Chondrocyte (in vitro differentiated cells): ENCODE measurements around the gene CFL1. TPM values are rescaled to one million over a fixed set of nuclear protein-coding genes. Genes with fewer than 3 reads are reported as not detected.

Experiments
- DNase-seq: peaks from one replicate; pipeline ENCODE4 v3.0.0; 2021; ENCODE audit warnings: mixed read lengths, low spot score
- H3K27ac Mint-ChIP-seq: one replicate; pipeline ENCODE4 v1.8.0; 2021; ENCODE audit warnings: mild to moderate bottlenecking, moderate library complexity, mixed read lengths; ENCODE audit not compliant: unreplicated experiment
- H3K27me3 Mint-ChIP-seq: 2 replicates; pipeline ENCODE4 v1.8.0; 2021; ENCODE audit warnings: low read depth, mixed read lengths
- H3K36me3 Mint-ChIP-seq: 2 replicates; pipeline ENCODE4 v1.8.0; 2021; ENCODE audit warnings: low read depth, mixed read lengths
- H3K4me1 Mint-ChIP-seq: 2 replicates; pipeline ENCODE4 v1.8.0; 2021; ENCODE audit warnings: low read depth, mild to moderate bottlenecking, mixed read lengths
- H3K4me3 Mint-ChIP-seq: one replicate; pipeline ENCODE4 v1.8.0; 2021; ENCODE audit warnings: mild to moderate bottlenecking, moderate library complexity, mixed read lengths; ENCODE audit not compliant: unreplicated experiment
- H3K9me3 Mint-ChIP-seq: 2 replicates; pipeline ENCODE4 v1.8.0; 2021; ENCODE audit warnings: low read depth, mixed read lengths
- total RNA-seq: library from RNA; stranded (reverse); gene quantifications from 3 replicates; pipeline ENCODE4 v1.2.1, GENCODE V29; 2021
- TF ChIP-seq, protein P1 (sequence below): fragments of 200-600 bp; sonication (generic); IDR thresholded peaks from 2 replicates; pipeline ENCODE4 v1.5.0; 2021; ENCODE audit warnings: antibody characterized with exemption, mild to moderate bottlenecking, moderate library complexity

CFL1 gene
- total RNA-seq, 1 donor from 2014 or later = 1,222 TPM

DNA sequence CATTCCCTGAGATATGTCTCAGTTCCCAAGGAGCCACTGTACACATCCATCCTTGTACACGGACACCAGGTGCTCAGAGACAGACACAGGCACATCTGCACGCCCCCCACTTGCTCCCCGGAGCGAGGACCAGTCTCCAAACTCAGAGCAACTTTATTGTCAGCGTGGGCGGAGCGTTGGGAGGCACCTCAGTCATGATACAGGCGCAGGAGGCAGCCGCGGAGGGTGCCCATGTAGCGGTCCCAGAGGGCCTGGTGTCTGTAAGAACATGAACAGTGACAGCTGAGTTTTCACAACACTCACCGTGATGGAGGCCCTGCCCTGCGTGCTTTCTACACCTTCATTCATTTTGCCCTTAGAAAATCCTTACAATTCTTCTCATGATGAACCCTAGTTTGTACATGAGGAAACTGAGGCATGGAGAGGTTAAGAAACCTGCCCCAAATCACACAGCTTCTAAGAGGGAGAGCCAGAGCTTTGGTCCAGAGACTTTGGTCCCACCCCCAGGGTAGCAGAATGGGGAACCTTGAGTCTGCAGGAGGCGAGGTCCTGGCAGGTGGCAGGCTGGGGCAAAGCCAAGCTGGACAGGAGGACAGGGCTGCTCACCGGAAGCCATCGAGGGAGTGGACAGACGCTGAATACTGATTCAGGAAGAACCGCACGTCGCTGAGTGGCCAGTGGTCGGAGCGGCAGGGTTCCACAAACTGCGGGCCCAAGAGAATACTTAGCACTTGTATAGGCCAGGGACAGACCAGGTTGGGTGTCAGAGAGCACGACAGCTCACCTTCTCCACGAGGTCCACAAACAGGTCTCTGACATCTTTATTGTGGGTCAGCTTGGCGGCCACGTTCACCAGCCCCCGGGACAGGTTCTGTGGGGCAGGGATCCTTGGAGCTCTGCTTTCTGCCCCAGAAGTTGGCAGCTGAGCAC is 26.1 kb upstream of the CFL1 start:
- TF ChIP-seq, protein P1, sequence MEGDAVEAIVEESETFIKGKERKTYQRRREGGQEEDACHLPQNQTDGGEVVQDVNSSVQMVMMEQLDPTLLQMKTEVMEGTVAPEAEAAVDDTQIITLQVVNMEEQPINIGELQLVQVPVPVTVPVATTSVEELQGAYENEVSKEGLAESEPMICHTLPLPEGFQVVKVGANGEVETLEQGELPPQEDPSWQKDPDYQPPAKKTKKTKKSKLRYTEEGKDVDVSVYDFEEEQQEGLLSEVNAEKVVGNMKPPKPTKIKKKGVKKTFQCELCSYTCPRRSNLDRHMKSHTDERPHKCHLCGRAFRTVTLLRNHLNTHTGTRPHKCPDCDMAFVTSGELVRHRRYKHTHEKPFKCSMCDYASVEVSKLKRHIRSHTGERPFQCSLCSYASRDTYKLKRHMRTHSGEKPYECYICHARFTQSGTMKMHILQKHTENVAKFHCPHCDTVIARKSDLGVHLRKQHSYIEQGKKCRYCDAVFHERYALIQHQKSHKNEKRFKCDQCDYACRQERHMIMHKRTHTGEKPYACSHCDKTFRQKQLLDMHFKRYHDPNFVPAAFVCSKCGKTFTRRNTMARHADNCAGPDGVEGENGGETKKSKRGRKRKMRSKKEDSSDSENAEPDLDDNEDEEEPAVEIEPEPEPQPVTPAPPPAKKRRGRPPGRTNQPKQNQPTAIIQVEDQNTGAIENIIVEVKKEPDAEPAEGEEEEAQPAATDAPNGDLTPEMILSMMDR = no peak
- peaks cover 20% of the 10 kb centered on the region for H3K36me3 Mint-ChIP-seq
- no peak for DNase-seq
- no peak overlapping the region for H3K4me3 Mint-ChIP-seq
- H3K4me1 Mint-ChIP-seq = peaks cover 32% of the 10 kb centered on the region
- H3K27ac Mint-ChIP-seq = peak overlapping the region; percentile 54
- no peaks in the 10 kb centered on the region for H3K9me3 Mint-ChIP-seq
- H3K27me3 Mint-ChIP-seq = no peaks in the 10 kb centered on the region

DNA sequence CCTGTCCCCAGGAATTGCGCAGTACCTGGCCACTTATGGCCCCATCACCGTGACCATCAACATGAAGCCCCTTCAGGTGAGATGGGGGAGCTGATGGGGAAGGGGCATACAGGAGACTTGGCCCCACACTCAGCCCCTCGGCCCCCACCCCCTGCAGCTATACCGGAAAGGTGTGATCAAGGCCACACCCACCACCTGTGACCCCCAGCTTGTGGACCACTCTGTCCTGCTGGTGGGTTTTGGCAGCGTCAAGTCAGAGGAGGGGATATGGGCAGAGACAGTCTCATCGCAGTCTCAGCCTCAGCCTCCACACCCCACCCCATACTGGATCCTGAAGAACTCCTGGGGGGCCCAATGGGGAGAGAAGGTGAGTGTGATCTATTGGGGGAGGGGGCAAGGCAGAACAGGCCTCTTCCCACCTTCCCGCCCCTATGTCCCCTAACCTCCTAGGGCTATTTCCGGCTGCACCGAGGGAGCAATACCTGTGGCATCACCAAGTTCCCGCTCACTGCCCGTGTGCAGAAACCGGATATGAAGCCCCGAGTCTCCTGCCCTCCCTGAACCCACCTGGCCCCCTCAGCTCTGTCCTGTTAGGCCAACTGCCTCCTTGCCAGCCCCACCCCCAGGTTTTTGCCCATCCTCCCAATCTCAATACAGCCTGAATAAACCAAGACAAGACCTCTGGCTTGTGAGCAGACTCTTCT is 25.2 kb upstream of the CFL1 start:
- H3K36me3 Mint-ChIP-seq = peaks cover 19% of the 10 kb centered on the region
- TF ChIP-seq, protein P1 = no peak
- peaks cover 26% of the 10 kb centered on the region for H3K4me1 Mint-ChIP-seq
- no peaks in the 10 kb centered on the region for H3K9me3 Mint-ChIP-seq
- DNase-seq = peak; percentile 68
- no peak overlapping the region for H3K4me3 Mint-ChIP-seq
- H3K27ac Mint-ChIP-seq = no peak overlapping the region
- no peaks in the 10 kb centered on the region for H3K27me3 Mint-ChIP-seq

DNA sequence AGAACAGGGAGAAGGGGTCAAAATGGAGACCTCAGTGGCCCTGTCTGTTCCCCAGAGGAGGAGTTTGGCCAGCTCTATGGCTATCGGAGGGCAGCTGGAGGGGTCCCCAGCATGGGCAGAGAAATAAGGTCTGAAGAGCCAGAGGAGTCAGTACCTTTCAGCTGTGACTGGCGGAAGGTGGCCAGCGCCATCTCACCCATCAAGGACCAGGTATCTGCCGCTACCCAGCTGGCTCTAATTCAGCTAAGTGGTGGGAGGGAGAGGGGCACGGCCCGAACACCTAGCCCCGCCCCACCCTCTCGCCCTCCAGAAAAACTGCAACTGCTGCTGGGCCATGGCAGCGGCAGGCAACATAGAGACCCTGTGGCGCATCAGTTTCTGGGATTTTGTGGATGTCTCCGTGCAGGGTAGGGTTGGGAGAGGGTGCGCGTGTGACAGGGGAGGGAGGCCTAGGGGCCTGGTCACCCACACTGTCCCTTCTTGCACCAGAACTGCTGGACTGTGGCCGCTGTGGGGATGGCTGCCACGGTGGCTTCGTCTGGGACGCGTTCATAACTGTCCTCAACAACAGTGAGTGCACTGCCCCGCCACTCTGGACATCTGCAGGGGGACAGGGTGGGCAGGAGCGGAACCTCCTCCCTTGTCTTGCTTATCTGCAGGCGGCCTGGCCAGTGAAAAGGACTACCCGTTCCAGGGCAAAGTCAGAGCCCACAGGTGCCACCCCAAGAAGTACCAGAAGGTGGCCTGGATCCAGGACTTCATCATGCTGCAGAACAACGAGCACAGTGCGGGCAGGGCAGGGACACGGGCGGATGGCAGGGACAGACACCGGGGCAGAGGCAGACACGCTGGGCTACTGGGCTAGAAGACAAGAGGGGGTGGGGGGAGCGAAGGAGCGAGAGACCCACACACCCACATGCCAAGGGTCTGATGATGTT is 24.4 kb upstream of the CFL1 start:
- TF ChIP-seq, protein P1 = no peak
- no peak overlapping the region for H3K27ac Mint-ChIP-seq

DNA sequence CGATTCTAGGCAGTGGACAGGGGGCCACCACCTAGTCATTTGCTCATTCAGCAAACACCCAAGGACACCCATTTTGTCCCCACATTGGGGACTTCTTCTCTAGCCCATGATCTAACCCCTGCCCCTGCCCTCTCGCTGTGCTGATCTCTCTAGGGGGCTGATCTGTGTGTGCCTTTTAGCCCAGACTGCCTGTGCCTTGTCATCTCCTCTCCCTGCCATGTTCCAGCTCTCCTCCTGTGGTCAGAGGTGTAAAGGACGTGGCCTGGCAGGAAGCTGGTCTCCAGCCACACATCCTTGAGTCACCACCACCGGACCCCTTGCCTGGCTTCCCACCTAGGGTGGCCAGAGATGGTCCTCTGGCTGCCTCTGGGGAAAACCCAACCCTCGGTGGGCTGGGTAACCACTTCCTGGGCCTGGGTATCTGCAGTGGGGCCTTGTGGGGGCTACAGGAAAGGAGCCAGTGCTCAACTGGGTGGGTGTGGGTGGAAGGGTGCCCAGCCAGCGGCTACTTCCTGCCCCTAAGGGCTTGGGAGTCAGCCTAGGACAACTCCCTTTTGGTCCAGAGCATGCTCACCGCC is 23.0 kb upstream of the CFL1 start:
- Mint-ChIP-seq H3K27me3 (no peaks in the 10 kb centered on the region), H3K4me3 (no peak overlapping the region), H3K4me1 (peaks cover 9% of the 10 kb centered on the region), H3K36me3 (peaks cover 14% of the 10 kb centered on the region), H3K9me3 (no peaks in the 10 kb centered on the region), H3K27ac (no peak overlapping the region)
- peak; percentile 78 for DNase-seq
- TF ChIP-seq, protein P1 = no peak

More for the DNA sequence above, 24.4 kb upstream of the CFL1 start:
- peak; percentile 81 for DNase-seq
- peaks cover 20% of the 10 kb centered on the region for H3K4me1 Mint-ChIP-seq
- no peak overlapping the region for H3K4me3 Mint-ChIP-seq
- H3K27me3 Mint-ChIP-seq = no peaks in the 10 kb centered on the region
- peaks cover 18% of the 10 kb centered on the region for H3K36me3 Mint-ChIP-seq
- H3K9me3 Mint-ChIP-seq = no peaks in the 10 kb centered on the region
